GM23248 (cell line): ENCODE measurements around the gene LCN15.

Experiments used
- EZH2 ChIP-seq: fragments of 200-600 bp; sonication (generic); IDR thresholded peaks from 2 replicates; pipeline ENCODE4 v1.6.1; 2018; ENCODE audit warnings: antibody characterized with exemption, mild to moderate bottlenecking; ENCODE audit not compliant: insufficient read depth, poor library complexity, severe bottlenecking
- EZH2phosphoT487 ChIP-seq: fragments of 200-600 bp; sonication (generic); IDR thresholded peaks from 2 replicates; pipeline ENCODE4 v1.6.1; 2018; ENCODE audit warnings: antibody characterized with exemption, moderate library complexity, mild to moderate bottlenecking, low read depth; ENCODE audit not compliant: insufficient read depth

DNA sequence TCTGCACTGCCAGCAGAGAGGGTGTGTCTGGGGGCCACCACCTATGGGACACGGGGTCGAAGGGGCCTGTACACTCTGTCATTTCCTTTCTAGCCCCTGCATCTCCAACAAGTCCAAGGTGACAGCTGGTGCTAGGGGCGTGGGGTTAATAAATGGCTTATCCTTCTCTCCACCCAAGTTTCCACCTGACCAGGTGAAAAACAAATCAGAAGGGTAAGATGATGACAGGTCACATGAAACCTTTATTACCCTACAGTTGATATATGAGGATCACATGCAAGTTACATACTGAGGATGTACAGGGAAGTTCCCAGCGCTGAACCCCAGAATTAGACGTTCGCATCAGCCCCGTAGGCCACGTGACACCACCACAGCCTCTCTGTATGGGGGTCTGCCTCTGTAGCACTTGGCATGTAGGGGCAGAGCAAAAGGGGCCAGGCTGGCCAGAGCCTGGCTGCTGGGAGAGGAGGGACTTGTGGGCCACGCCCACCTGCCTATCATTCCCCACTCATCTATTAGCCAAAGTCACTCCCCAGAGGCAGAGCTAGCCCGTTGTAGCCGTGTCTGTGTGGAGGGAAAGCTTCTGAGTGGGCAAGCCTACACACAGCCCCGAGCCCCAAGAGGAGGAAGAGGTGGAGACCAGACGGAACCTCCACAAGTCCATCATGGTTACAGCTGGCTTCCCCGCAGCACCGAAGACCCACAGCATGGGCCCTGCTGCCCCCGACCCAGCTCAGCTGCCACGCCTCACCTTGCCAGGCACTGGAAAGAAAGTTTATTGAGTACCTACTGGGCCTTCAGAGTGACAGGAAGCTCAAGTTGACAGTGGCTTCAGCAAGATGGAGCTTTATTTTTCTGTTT is 29.0 kb upstream of the LCN15 start:
- TF ChIP-seq EZH2phosphoT487: no peak
- TF ChIP-seq EZH2: no peak
